K562 (cell line): Measurements from ENCODE around the gene PCK1. TPM values are rescaled to one million over a fixed set of nuclear protein-coding genes. Genes with fewer than 3 reads are reported as not detected.
A peak's percentile ranks its signal among the peaks of the same experiment; 100 is the strongest.

ENCODE experiments used
- ATAC-seq: fragments of 200-7000 bp; cut with Tn5 transposase; 3 replicates; pipeline ENCODE4 v1.9.1; 2020; ENCODE audit warnings: moderate library complexity
- BruUV-seq: library from RNA; stranded (reverse); fragments of 400-500 nt; replicated peaks from 2 replicates; lab custom pipeline; 2021; lab: Mats Ljungman, UMichigan
- CTCF ChIA-PET: fragments of 300-600 bp; formaldehyde crosslinking; extraction: SDS; loops from one replicate; lab custom pipeline; 2021; ENCODE audit warnings: low intra/inter-chr PET ratio; lab: Yijun Ruan, JAX
- POLR2A ChIA-PET: fragments of 300-600, 350-650 bp; sonication (Branson Sonifier 250); formaldehyde crosslinking; extraction: SDS; loops from one replicate; lab custom pipeline; 2021; ENCODE audit warnings: antibody characterized with exemption, inconsistent platforms; lab: Yijun Ruan, JAX
- DNase-seq, 4 experiments: peaks; one replicate each; pipeline versions ENCODE4 v3.0.0 to v3.0.0-alpha.2; 2011 to 2018; ENCODE audit warnings: low spot score in 3 of 4, mixed read lengths in 3 of 4; ENCODE audit errors: extremely low read depth in 1 of 4
- FAIRE-seq: peaks from 2 replicates; lab custom pipeline; 2011; peaks lifted over from hg19 to GRCh38; lab: Jason Lieb, UNC
- H2AFZ ChIP-seq: 2 replicates; pipeline ENCODE4 v1.6.0; 2011; ENCODE audit warnings: low read depth, low read length, control low read depth, inconsistent platforms
- H3K27ac ChIP-seq: fragments of 200-600 bp; 3 replicates; pipeline ENCODE4 v1.8.0; 2011; ENCODE audit warnings: low read depth, mild to moderate bottlenecking, control low read depth, inconsistent platforms, low read length, moderate library complexity, mixed read lengths; ENCODE audit errors: extremely low read depth
- H3K27me3 ChIP-seq, 2 experiments: fragments of 300-600 bp in 1 of 2; 2 replicates in 1 of 2; 3 replicates in 1 of 2; pipeline versions ENCODE4 v1.6.0 to v1.8.0; 2011; ENCODE audit warnings: inconsistent platforms in 2 of 2, low read length in 2 of 2, mild to moderate bottlenecking in 1 of 2, mixed read lengths in 1 of 2, moderate library complexity in 1 of 2; ENCODE audit not compliant: control insufficient read depth in 2 of 2, insufficient read depth in 2 of 2
- H3K36me3 ChIP-seq: fragments of 300-600 bp; 3 replicates; pipeline ENCODE4 v1.8.0; 2011; ENCODE audit warnings: mild to moderate bottlenecking, low read length, inconsistent platforms; ENCODE audit not compliant: control insufficient read depth, insufficient read depth
- H3K4me1 ChIP-seq, 2 experiments: fragments of 200-600 bp in 1 of 2; replicated peaks in 1 of 2; 2 replicates in 1 of 2; 3 replicates in 1 of 2; pipeline versions ENCODE4 v1.5.1 to v1.8.0; 2011; ENCODE audit warnings: inconsistent platforms in 2 of 2, low read length in 2 of 2, mild to moderate bottlenecking in 1 of 2, mixed read lengths in 1 of 2, moderate library complexity in 1 of 2; ENCODE audit not compliant: control insufficient read depth in 2 of 2, insufficient read depth in 2 of 2
- H3K4me2 ChIP-seq: 2 replicates; pipeline ENCODE4 v1.6.1; 2011; ENCODE audit warnings: low read length, control low read depth, inconsistent platforms, mixed read lengths; ENCODE audit not compliant: insufficient read depth
- H3K4me3 ChIP-seq: fragments of 200-600 bp; sonication (generic), shearing (Covaris generic); 2 replicates; pipeline ENCODE4 v1.5.1; 2016; ENCODE audit warnings: control low read depth, inconsistent platforms
- H3K79me2 ChIP-seq: fragments of 200-600 bp; 3 replicates; pipeline ENCODE4 v1.8.0; 2011; ENCODE audit warnings: low read length, inconsistent platforms; ENCODE audit not compliant: control insufficient read depth, insufficient read depth
- H3K9ac ChIP-seq, 2 experiments: 2 replicates each; pipeline versions ENCODE4 v1.6.0 to v1.6.1; 2011; ENCODE audit warnings: low read depth in 2 of 2, low read length in 2 of 2, control low read depth in 1 of 2, inconsistent platforms in 1 of 2, mild to moderate bottlenecking in 1 of 2, mixed read lengths in 1 of 2; ENCODE audit not compliant: insufficient read depth in 1 of 2
- H3K9me1 ChIP-seq: one replicate; pipeline ENCODE4 v1.6.0; 2011; ENCODE audit warnings: inconsistent platforms, mild to moderate bottlenecking, low read length, moderate library complexity; ENCODE audit not compliant: control insufficient read depth, insufficient read depth
- H3K9me3 ChIP-seq: replicated peaks from 2 replicates; pipeline ENCODE4 v1.5.1; 2011; ENCODE audit warnings: low read depth, low read length, inconsistent platforms; ENCODE audit not compliant: control insufficient read depth, insufficient read depth
- H4K20me1 ChIP-seq: replicated peaks from 2 replicates; pipeline ENCODE4 v1.6.1; 2011; ENCODE audit warnings: low read length, inconsistent platforms, mixed read lengths; ENCODE audit not compliant: control insufficient read depth, insufficient read depth
- MEF2A ChIP-seq: IDR thresholded peaks from 2 replicates; pipeline ENCODE4 v1.6.1; 2011; ENCODE audit warnings: low read depth, mild to moderate bottlenecking, low read length, moderate library complexity; ENCODE audit not compliant: control insufficient read depth
- NFIC ChIP-seq: fragments of 450-650 bp; IDR thresholded peaks from 2 replicates; pipeline ENCODE4 v1.6.1; 2017; ENCODE audit warnings: mild to moderate bottlenecking, inconsistent platforms
- ZFP36 ChIP-seq: fragments of 150-350 bp; IDR thresholded peaks from 2 replicates; pipeline ENCODE4 v1.6.1; 2018; ENCODE audit warnings: low read length, low read depth; ENCODE audit not compliant: partially characterized antibody
- WGBS: fragments of 100-300 bp; shearing (Covaris generic); methylation state at CpG from one replicate; pipeline ENCODE4 v1.1.6; 2016; ENCODE audit warnings: low coverage, mixed read lengths; ENCODE audit not compliant: insufficient coverage; ENCODE audit errors: missing lambda C conversion rate; 5-methylcytosine and 5-hydroxymethylcytosine counted together
- in situ Hi-C: fragments of 300-500 bp; cut with MboI; formaldehyde crosslinking; loops from 4 replicates; pipeline ENCODE4 v1.15.0; 2018; ENCODE audit warnings: inconsistent platforms, mixed read lengths
- intact Hi-C: fragments of 100-400 bp; cut with micrococcal nuclease; formaldehyde crosslinking; loops from 2 replicates; pipeline ENCODE4 v1.14.2; 2022
- polyA plus RNA-seq, 8 experiments: library from polyadenylated mRNA; depleted of rRNA in 4 of 8; stranded (reverse) in 5 of 8; unstranded in 3 of 8; fragments of >200 nt; fragmentation: Nextera tagmentation in 2 of 8; fragmentation: Illumina TruSeq in 1 of 8; extraction: Ambion mirVana in 2 of 8; extraction: Trizol in 1 of 8; gene quantifications; 2 replicates each; pipeline versions ENCODE4 v1.2.1 to v1.2.3, GENCODE V29; 2011 to 2014; ENCODE audit warnings: inconsistent platforms in 1 of 8, missing spikeins in 1 of 8
- total RNA-seq, 7 experiments: library from RNA; depleted of rRNA in 6 of 7; stranded (reverse); fragments of >200 nt in 6 of 7; fragmentation: Illumina TruSeq in 2 of 7; extraction: Trizol in 2 of 7; gene quantifications; 2 replicates each; pipeline versions ENCODE4 v1.2.1 to v1.2.3, GENCODE V29; 2011 to 2021; ENCODE audit warnings: low replicate concordance in 1 of 7
- TF ChIP-seq, protein P1 (sequence below): fragments of 450-650 bp; IDR thresholded peaks from 2 replicates; pipeline ENCODE4 v1.6.1; 2016

The PCK1 gene
- total and polyA plus RNA-seq, 9 of the 15 experiments (the other 6 are each of a cell fraction or from before 2014, with no cell fraction given), result 0.05 to 0.73 (median 0.15) TPM

DNA sequence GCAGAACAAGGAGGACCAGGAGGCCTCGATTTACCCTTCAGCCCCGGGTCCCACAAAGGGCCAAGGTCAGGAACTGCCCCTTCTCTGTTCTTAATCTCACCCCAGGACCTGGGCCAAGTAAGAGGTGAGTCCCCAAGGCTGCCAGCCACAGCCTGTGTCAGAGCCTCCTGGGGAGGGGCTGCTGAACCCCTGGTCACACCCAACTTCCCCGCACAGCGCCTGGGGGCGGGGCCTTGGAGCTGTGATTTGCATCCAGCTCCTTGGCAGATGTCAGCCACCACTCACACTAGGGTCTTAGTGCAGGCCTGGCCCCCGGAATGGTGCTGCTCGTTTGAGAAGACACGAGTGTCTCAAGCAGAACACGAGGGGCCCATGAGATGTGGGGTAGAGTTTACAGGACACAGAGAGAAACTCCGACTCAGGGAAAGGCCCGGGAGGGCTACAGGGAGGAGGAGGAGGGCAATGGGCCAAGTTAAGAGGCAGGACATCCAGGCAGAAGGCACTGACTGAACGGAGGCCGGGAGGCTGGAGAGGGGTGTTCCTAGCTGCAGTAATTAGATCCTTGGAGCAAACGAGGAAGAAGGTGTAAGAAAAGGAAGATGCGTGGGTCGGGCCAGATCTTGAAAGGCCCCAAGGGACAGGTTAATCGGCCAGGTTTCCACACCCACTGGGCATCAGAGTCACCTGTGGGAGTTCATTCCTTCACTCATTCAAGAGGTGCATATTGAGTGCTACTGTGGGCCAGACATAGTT is 32.4 kb downstream of the PCK1 start:
- Histone ChIP-seq H3K79me2 (no peaks in the 10 kb centered on the region), H3K36me3 (no peaks in the 10 kb centered on the region), H3K27me3 (peaks cover 0 to 8% of the 10 kb centered on the region in 2 experiments; a peak in 1 of 5 replicates), H3K9ac (peak overlapping the region in 1 of 2 experiments; percentile 31; a peak in 2 of 4 replicates), H3K4me1 (peaks cover 15 to 59% of the 10 kb centered on the region in 2 experiments; a peak in 4 of 5 replicates), H3K27ac (no peak overlapping the region), H3K4me2 (no peak overlapping the region), H3K4me3 (no peak overlapping the region), H3K9me3 (no peaks in the 10 kb centered on the region), H2AFZ (no peak overlapping the region), H3K9me1 (no peaks in the 10 kb centered on the region), H4K20me1 (0 out of 2 replicates have a peak, but pooled peaks cover 10% of the 10 kb centered on the region)
- no peak for FAIRE-seq
- TF ChIP-seq MEF2A, result no peak
- TF ChIP-seq, protein P1, sequence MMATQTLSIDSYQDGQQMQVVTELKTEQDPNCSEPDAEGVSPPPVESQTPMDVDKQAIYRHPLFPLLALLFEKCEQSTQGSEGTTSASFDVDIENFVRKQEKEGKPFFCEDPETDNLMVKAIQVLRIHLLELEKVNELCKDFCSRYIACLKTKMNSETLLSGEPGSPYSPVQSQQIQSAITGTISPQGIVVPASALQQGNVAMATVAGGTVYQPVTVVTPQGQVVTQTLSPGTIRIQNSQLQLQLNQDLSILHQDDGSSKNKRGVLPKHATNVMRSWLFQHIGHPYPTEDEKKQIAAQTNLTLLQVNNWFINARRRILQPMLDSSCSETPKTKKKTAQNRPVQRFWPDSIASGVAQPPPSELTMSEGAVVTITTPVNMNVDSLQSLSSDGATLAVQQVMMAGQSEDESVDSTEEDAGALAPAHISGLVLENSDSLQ, result peak; percentile 15; the same call in 1 of the 2 replicates
- TF ChIP-seq NFIC, result peak; percentile 44; the same call in 1 of the 2 replicates
- TF ChIP-seq ZFP36, result peak; percentile 20
- peak; percentile 13; the same call in 2 of the 3 replicates for ATAC-seq
- 13% methylated on average over 16 of the region's 17 CpGs for WGBS
- DNase-seq, result peak; percentile 43 to 61 (median 59)
- BruUV-seq, result no TSS peak
- in situ Hi-C loops, result loop anchor here (5.0 kb wide), 2 partner anchors 61 to 206 kb away; no protein-coding TSS in a partner anchor
- ChIA-PET CTCF (interaction anchor here (0.5 to 3.5 kb wide), 11 partner anchors 67 to 850 kb away, joined by 3 to 103 read pairs (median 4); partner anchors contain the start of gene CTCFL), POLR2A (interaction anchor here (0.5 to 1.2 kb wide), 3 partner anchors 16 to 632 kb away, joined by 3 read pairs; no protein-coding TSS in a partner anchor)
- intact Hi-C loops, result no loop called here
